ENCODE measurements around the gene SRC. TPM values are rescaled to one million over a fixed set of nuclear protein-coding genes. Genes with fewer than 3 reads are reported as not detected.

Gene SRC
- total and polyA plus RNA-seq, 2 experiments from 2014 or later = 8.0 to 25.9 TPM

- no peak for TF ChIP-seq ZNF462 (CRISPR knock-in tag; IDR thresholded peaks at IDR 0.05)
- TF ChIP-seq EZH2 (IDR thresholded peaks at IDR 0.05; ENCODE audit: low read depth, unreplicated experiment) = no peak
- TF ChIP-seq REST (IDR thresholded peaks at IDR 0.05; ENCODE audit: unreplicated experiment) = no peak
- no peak for TF ChIP-seq CTCF (conservative IDR thresholded peaks at IDR 0.05; ENCODE audit: low read depth in 2 of 2)
- TF ChIP-seq ZNF114 (CRISPR knock-in tag; IDR thresholded peaks at IDR 0.05) = no peak
- TF ChIP-seq ETS1 (IDR thresholded peaks at IDR 0.05) = no peak
- TF ChIP-seq NANOG (IDR thresholded peaks at IDR 0.05; ENCODE audit: borderline replicate concordance) = no peak
- no peak for TF ChIP-seq STAT1 (IDR thresholded peaks at IDR 0.05; ENCODE audit: unreplicated experiment)
Measured at GRCh38 chr20:37348792-37349516, 3.0 kb downstream of the SRC start (continued).
